GM12878 (cell line): ENCODE data around the gene TMPRSS13. TPM values are rescaled to one million over a fixed set of nuclear protein-coding genes. Genes with fewer than 3 reads are reported as not detected.
"Not testable (repeated sequence)": the region's sequence is repeated elsewhere in the genome, so short reads cannot be mapped to it uniquely, and the experiment has no call there.

Source experiments
- ATAC-seq: fragments of 200-7000 bp; cut with Tn5 transposase; 3 replicates; pipeline ENCODE4 v1.9.1; 2020; ENCODE audit warnings: mild to moderate bottlenecking, moderate library complexity
- BruUV-seq: library from RNA; stranded (reverse); fragments of 400-500 nt; replicated peaks from 2 replicates; lab custom pipeline; 2021; lab: Mats Ljungman, UMichigan
- CTCF ChIA-PET: fragments of 300-600 bp; sonication (Branson Sonifier 250); formaldehyde crosslinking; extraction: SDS; loops from one replicate; lab custom pipeline; 2021; ENCODE audit warnings: inconsistent platforms; lab: Yijun Ruan, JAX
- POLR2A ChIA-PET: fragments of 350-600 bp; formaldehyde crosslinking; extraction: SDS; loops from one replicate; lab custom pipeline; 2021; ENCODE audit warnings: inconsistent platforms; lab: Charles Lee
- RAD21 ChIA-PET: fragments of 300-600 bp; sonication (Branson Sonifier 250); formaldehyde crosslinking; loops from one replicate; lab custom pipeline; 2023; ENCODE audit warnings: antibody characterized with exemption; ENCODE audit not compliant: unreplicated experiment; lab: Charles Lee
- SMC1A ChIA-PET: fragments of 300-600 bp; sonication (Branson Sonifier 250); formaldehyde crosslinking; loops from one replicate; lab custom pipeline; 2023; ENCODE audit not compliant: unreplicated experiment, uncharacterized antibody; lab: Charles Lee
- DNase-seq: peaks from one replicate; pipeline ENCODE4 v3.0.0-alpha.2; 2011; ENCODE audit warnings: low read depth, low spot score
- FAIRE-seq: peaks from 3 replicates; lab custom pipeline; 2011; peaks lifted over from hg19 to GRCh38; lab: Jason Lieb, UNC
- H2AFZ ChIP-seq: 2 replicates; pipeline ENCODE4 v1.6.0; 2011; ENCODE audit warnings: low read depth, low read length, control low read depth; ENCODE audit not compliant: control insufficient read depth
- H3K27ac ChIP-seq: 2 replicates; pipeline ENCODE4 v1.5.1; 2011; ENCODE audit warnings: control low read depth; ENCODE audit not compliant: control insufficient read depth, insufficient read depth
- H3K27me3 ChIP-seq, 2 experiments: replicated peaks in 1 of 2; 2 replicates each; pipeline versions ENCODE4 v1.6.0 to v1.6.1; 2011; ENCODE audit warnings: low read length in 1 of 2; ENCODE audit not compliant: control insufficient read depth in 2 of 2, insufficient read depth in 2 of 2
- H3K36me3 ChIP-seq, 2 experiments: 2 replicates each; pipeline ENCODE4 v1.5.1; 2011; ENCODE audit warnings: low read length in 1 of 2; ENCODE audit not compliant: control insufficient read depth in 2 of 2, insufficient read depth in 2 of 2
- H3K4me1 ChIP-seq: 2 replicates; pipeline ENCODE4 v1.6.1; 2011; ENCODE audit warnings: mild to moderate bottlenecking, low read length, moderate library complexity, mixed read lengths; ENCODE audit not compliant: control insufficient read depth, insufficient read depth
- H3K4me2 ChIP-seq: 2 replicates; pipeline ENCODE4 v1.6.0; 2011; ENCODE audit warnings: control low read depth; ENCODE audit not compliant: control insufficient read depth, insufficient read depth
- H3K4me3 ChIP-seq: fragments of 200-600 bp; sonication (generic); 2 replicates; pipeline ENCODE4 v1.5.1; 2016
- H3K79me2 ChIP-seq: 2 replicates; pipeline ENCODE4 v1.6.0; 2011; ENCODE audit warnings: low read length; ENCODE audit not compliant: control insufficient read depth, insufficient read depth
- H3K9ac ChIP-seq: 2 replicates; pipeline ENCODE4 v1.8.0; 2011; ENCODE audit warnings: low read length, control low read depth, mixed read lengths; ENCODE audit not compliant: control insufficient read depth, insufficient read depth
- H3K9me3 ChIP-seq: replicated peaks from 3 replicates; pipeline ENCODE4 v1.5.1; 2011; ENCODE audit warnings: mild to moderate bottlenecking, low read length; ENCODE audit not compliant: control insufficient read depth, insufficient read depth
- H4K20me1 ChIP-seq: 2 replicates; pipeline ENCODE4 v1.6.0; 2011; ENCODE audit not compliant: control insufficient read depth, insufficient read depth
- EGR1 ChIP-seq, 2 experiments: IDR thresholded peaks; 1 replicate in 1 of 2; 2 replicates in 1 of 2; pipeline ENCODE4 v1.6.1; 2011 to 2012; ENCODE audit warnings: low read depth in 2 of 2, low read length in 2 of 2, borderline replicate concordance in 1 of 2, mild to moderate bottlenecking in 1 of 2, moderate library complexity in 1 of 2
- IKZF1 ChIP-seq: fragments of 450-650 bp; conservative IDR thresholded peaks from 2 replicates; pipeline ENCODE4 v1.6.1; 2017; ENCODE audit warnings: antibody characterized with exemption, mild to moderate bottlenecking
- POLR2AphosphoS5 ChIP-seq: IDR thresholded peaks from 2 replicates; pipeline ENCODE4 v1.6.1; 2011; ENCODE audit warnings: mild to moderate bottlenecking, low read length, inconsistent platforms
- SRF ChIP-seq, 2 experiments: IDR thresholded peaks; 2 replicates each; pipeline ENCODE4 v1.6.1; 2011; ENCODE audit warnings: low read depth in 2 of 2, low read length in 2 of 2, mild to moderate bottlenecking in 1 of 2, moderate library complexity in 1 of 2
- STAT1 ChIP-seq: fragments of 450-650 bp; conservative IDR thresholded peaks from 2 replicates; pipeline ENCODE4 v1.6.1; 2014; ENCODE audit warnings: antibody characterized with exemption, mild to moderate bottlenecking
- TCF12 ChIP-seq: IDR thresholded peaks from 2 replicates; pipeline ENCODE4 v1.6.1; 2011; ENCODE audit warnings: low read depth, mild to moderate bottlenecking, low read length
- WGBS: methylation state at CpG from one replicate; pipeline ENCODE4 v1.1.6; 2016; ENCODE audit warnings: low lambda C conversion rate; ENCODE audit not compliant: insufficient replicate concordance, insufficient coverage; ENCODE audit errors: missing lambda C conversion rate; 5-methylcytosine and 5-hydroxymethylcytosine counted together
- in situ Hi-C: fragments of 300-500 bp; cut with MboI; formaldehyde crosslinking; loops from 9 replicates; pipeline ENCODE4 v1.14.3; 2018; ENCODE audit warnings: mixed read lengths
- intact Hi-C: fragments of 100-400 bp; cut with micrococcal nuclease; formaldehyde crosslinking; loops from one replicate; pipeline ENCODE4 v1.14.2; 2022; ENCODE audit not compliant: unreplicated experiment
- polyA plus RNA-seq, 11 experiments: library from polyadenylated mRNA; depleted of rRNA in 4 of 11; unstranded in 6 of 11; stranded (reverse) in 5 of 11; fragments of >200 nt; fragmentation: Nextera tagmentation in 4 of 11; fragmentation: Illumina TruSeq in 1 of 11; extraction: Ambion mirVana in 4 of 11; extraction: Trizol in 1 of 11; gene quantifications; 1 replicate in 1 of 11; 2 replicates in 10 of 11; pipeline versions ENCODE4 v1.2.1 to v1.2.3, GENCODE V29; 2011 to 2016; ENCODE audit warnings: inconsistent platforms in 2 of 11, missing spikeins in 2 of 11, low read depth in 1 of 11
- total RNA-seq, 4 experiments: library from RNA; depleted of rRNA in 3 of 4; stranded (reverse); fragments of >200 nt in 3 of 4; fragmentation: Illumina TruSeq in 1 of 4; extraction: Trizol in 1 of 4; gene quantifications; 2 replicates each; pipeline versions ENCODE4 v1.2.1 to v1.2.3, GENCODE V29; 2013 to 2021

Gene TMPRSS13
- total and polyA plus RNA-seq, 10 of the 15 experiments (the other 5 are each of a cell fraction or from before 2014, with no cell fraction given), result 0.05 to 0.50 (median 0.26) TPM; not detected in 2

DNA sequence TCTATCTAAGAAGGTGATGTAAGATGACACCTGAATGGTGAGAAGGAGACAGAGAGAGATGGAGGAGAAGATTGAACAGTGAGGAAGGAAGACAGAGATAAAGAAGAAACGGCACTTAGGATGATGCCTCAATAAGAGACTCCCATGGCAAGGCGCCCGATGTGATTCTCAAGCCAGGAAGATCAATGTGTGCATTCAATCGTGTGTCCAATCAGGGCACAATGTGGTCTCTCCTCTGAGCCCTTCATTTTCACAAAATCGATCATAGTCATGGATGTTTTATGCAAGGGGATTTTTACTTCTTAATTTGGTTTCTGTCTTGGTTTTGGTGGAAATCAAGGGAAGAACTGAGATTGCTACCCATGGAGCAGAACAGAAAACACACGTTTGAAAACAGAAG is 19.9 kb upstream of the TMPRSS13 start:
- H4K20me1 ChIP-seq, result no peaks in the 10 kb centered on the region
- H3K27me3 ChIP-seq, result no peaks in the 10 kb centered on the region
- BruUV-seq, result no TSS peak
- FAIRE-seq (no peak), DNase-seq (no peak), ATAC-seq (no peak)
- RAD21 ChIA-PET, result interaction anchor here (0.6 to 10.6 kb wide), 9 partner anchors 30 to 124 kb away, joined by 3 to 393 read pairs (median 6); partner anchors contain the start of genes FXYD2 and IL10RA
- WGBS, result 48% methylated on average over 6 of the region's 6 CpGs
- CTCF ChIA-PET, result interaction anchor here (0.7 to 13.1 kb wide), 13 partner anchors 11 to 222 kb away, joined by 3 to 503 read pairs (median 3); partner anchors contain the start of genes FXYD2 and IL10RA
- POLR2A ChIA-PET, result interaction anchor here (0.6 to 1.0 kb wide), 2 partner anchors 11 to 27 kb away, joined by 3 read pairs; no protein-coding TSS in a partner anchor
- H3K79me2 ChIP-seq, result no peaks in the 10 kb centered on the region
- H3K9ac ChIP-seq, result no peak overlapping the region
- no peaks in the 10 kb centered on the region for H3K36me3 ChIP-seq
- no peaks in the 10 kb centered on the region for H3K9me3 ChIP-seq
- TF ChIP-seq TCF12 (no peak), SRF (IDR thresholded peaks at IDR 0.05; ENCODE audit: low read depth in 2 of 2, low read length in 2 of 2) (no peak), STAT1 (no peak), POLR2AphosphoS5 (no peak), IKZF1 (0 out of 2 replicates have a peak, but pooled peaks have one; percentile 18), EGR1 (IDR thresholded peaks at IDR 0.05; ENCODE audit: borderline replicate concordance in 1 of 2, low read depth in 2 of 2, low read length in 2 of 2) (no peak)
- intact Hi-C loops (no loop called here), in situ Hi-C loops (loop anchor here (5.0 kb wide), 2 partner anchors 98 to 107 kb away; no protein-coding TSS in a partner anchor)
- no peak overlapping the region for H2AFZ ChIP-seq
- H3K4me2 ChIP-seq, result no peak overlapping the region
- no peak overlapping the region for H3K4me3 ChIP-seq
- H3K27ac ChIP-seq, result no peak overlapping the region
- SMC1A ChIA-PET, result interaction anchor here (0.9 to 14.9 kb wide), 12 partner anchors 15 to 142 kb away, joined by 3 to 295 read pairs (median 34); partner anchors contain the start of genes FXYD2, IL10RA and TMPRSS13
- H3K4me1 ChIP-seq, result peaks cover 42% of the 10 kb centered on the region

DNA sequence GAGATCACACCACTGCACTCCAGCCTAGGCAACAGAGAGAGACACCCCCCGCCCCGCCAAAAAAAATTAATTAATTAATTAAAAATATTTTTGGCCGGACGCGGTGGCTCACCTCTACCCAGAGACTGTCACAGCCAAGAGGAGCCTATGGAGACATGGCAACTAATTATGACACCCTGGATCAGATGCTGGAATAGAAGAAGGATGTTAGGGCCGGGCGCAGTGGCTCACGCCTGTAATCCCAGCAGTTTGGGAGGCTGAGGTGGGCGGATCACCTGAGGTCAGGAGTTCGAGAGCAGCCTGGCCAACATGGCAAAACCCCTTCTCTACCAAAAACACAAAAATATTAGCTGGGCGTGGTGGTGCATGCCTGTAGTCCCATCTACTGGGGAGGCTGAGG is 19.3 kb upstream of the TMPRSS13 start:
- CTCF ChIA-PET, result interaction anchor here (1.0 to 13.1 kb wide), 17 partner anchors 12 to 223 kb away, joined by 3 to 503 read pairs (median 43); partner anchors contain the start of genes FXYD2 and IL10RA
- POLR2A ChIA-PET, result interaction anchor here (0.7 to 1.0 kb wide), 2 partner anchors 12 to 717 kb away, joined by 3 read pairs; no protein-coding TSS in a partner anchor
- intact Hi-C loops, H3K9me3 ChIP-seq, H3K27ac ChIP-seq, H3K9ac ChIP-seq, DNase-seq, FAIRE-seq, H3K79me2 ChIP-seq, H3K36me3 ChIP-seq, H3K4me3 ChIP-seq, ATAC-seq, H4K20me1 ChIP-seq, H3K27me3 ChIP-seq, BruUV-seq, H2AFZ ChIP-seq, H3K4me2 ChIP-seq: not testable (repeated sequence)
- peaks cover 42% of the 10 kb centered on the region for H3K4me1 ChIP-seq
- SMC1A ChIA-PET, result interaction anchor here (0.9 to 14.9 kb wide), 9 partner anchors 15 to 144 kb away, joined by 3 to 295 read pairs (median 160); partner anchors contain the start of genes FXYD2, IL10RA and TMPRSS13
- RAD21 ChIA-PET, result interaction anchor here (1.0 to 10.6 kb wide), 10 partner anchors 14 to 123 kb away, joined by 3 to 393 read pairs (median 40); partner anchors contain the start of genes FXYD2 and IL10RA
- in situ Hi-C loops, result loop anchor here (5.0 kb wide), 2 partner anchors 99 to 106 kb away; no protein-coding TSS in a partner anchor
- 58% methylated on average over 11 of the region's 11 CpGs for WGBS

DNA sequence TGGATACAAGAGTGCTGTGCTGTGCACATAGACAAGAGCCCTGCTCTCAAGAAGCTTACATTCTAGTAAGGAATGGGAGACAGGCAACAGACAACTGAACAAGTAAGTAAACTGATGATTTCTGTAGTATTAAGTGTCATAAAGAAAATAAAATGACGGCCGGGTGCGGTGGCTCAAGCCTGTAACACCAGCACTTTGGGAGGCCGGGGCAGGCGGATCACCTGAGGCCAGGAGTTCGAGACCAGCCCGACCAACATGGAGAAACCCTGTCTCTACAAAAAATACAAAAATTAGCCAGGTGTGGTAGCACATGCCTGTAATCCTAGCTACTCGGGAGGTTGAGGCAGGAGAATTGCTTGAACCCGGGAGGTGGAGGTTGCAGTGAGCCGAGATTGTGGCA is 18.5 kb upstream of the TMPRSS13 start:
- not testable (repeated sequence) for H3K9ac ChIP-seq, H3K36me3 ChIP-seq, H2AFZ ChIP-seq, ATAC-seq, H3K4me3 ChIP-seq, H3K27me3 ChIP-seq, DNase-seq, H3K4me2 ChIP-seq, H3K79me2 ChIP-seq, H3K27ac ChIP-seq, H4K20me1 ChIP-seq, H3K9me3 ChIP-seq, BruUV-seq, FAIRE-seq
- in situ Hi-C loops (loop anchor here (5.0 kb wide), 2 partner anchors 100 to 105 kb away; no protein-coding TSS in a partner anchor), intact Hi-C loops (loop anchor here (1.0 kb wide), 2 partner anchors 103 to 125 kb away; no protein-coding TSS in a partner anchor)
- RAD21 ChIA-PET, result interaction anchor here (1.3 to 10.6 kb wide), 22 partner anchors 14 to 147 kb away, joined by 4 to 393 read pairs (median 10); partner anchors contain the start of genes FXYD2, IL10RA and TMPRSS13
- SMC1A ChIA-PET, result interaction anchor here (0.9 to 14.9 kb wide), 26 partner anchors 12 to 487 kb away, joined by 3 to 295 read pairs (median 8); partner anchors contain the start of genes FXYD2, IL10RA and TMPRSS13
- H3K4me1 ChIP-seq, result peaks cover 42% of the 10 kb centered on the region
- WGBS, result 39% methylated on average over 9 of the region's 10 CpGs
- CTCF ChIA-PET, result interaction anchor here (0.9 to 13.1 kb wide), 38 partner anchors 7 to 522 kb away, joined by 3 to 503 read pairs (median 9); partner anchors contain the start of genes FXYD2, IL10RA and TMPRSS13
- POLR2A ChIA-PET, result interaction anchor here (0.7 to 3.2 kb wide), 9 partner anchors 26 to 717 kb away, joined by 3 to 16 read pairs (median 6); partner anchors contain the start of genes FXYD2 and IL10RA
